ENCODE measurements around the gene SPINK7. TPM values are rescaled to one million over a fixed set of nuclear protein-coding genes. Genes with fewer than 3 reads are reported as not detected.
"Not testable (repeated sequence)": the region's sequence is repeated elsewhere in the genome, so short reads cannot be mapped to it uniquely, and the experiment has no call there.

The SPINK7 gene
- not detected in 2 replicates for total RNA-seq

DNA sequence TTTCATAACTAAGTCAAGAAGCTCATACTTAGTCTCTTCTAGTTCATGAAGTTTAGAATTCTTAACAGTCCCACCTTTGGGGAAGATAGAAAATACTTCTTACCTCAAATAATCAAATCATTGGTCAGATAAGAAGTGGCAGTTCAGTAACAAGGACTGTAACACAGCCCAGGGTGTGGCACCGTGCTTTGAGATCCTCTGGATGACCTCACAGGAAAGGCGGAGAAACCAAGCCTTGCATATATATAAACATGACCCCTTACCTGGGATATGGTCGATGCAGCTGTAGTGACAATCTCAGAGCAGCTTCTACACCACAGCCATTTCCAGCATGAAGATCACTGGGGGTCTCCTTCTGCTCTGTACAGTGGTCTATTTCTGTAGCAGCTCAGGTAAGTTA lies at the start of gene SPINK7:
TSS of gene SPINK7 (plus strand) at position 271 of the 400 bp plus-strand sequence. CDS start at position 332, 61 bp downstream.
- intact Hi-C loops (cut with micrococcal nuclease) = no loop called here
- no peak within 1 kb of the TSS for H3K27ac Mint-ChIP-seq
- no peak within 1 kb of the TSS for H3K4me3 Mint-ChIP-seq
- H3K36me3 Mint-ChIP-seq (ENCODE audit: low read depth) = no peaks in the 10 kb centered on the region
- no peak for DNase-seq
- no peaks in the 10 kb centered on the region for H3K27me3 Mint-ChIP-seq
- no peaks in the 10 kb centered on the region for H3K4me1 Mint-ChIP-seq
- peaks cover 6% of the 10 kb centered on the region for H3K9me3 Mint-ChIP-seq

DNA sequence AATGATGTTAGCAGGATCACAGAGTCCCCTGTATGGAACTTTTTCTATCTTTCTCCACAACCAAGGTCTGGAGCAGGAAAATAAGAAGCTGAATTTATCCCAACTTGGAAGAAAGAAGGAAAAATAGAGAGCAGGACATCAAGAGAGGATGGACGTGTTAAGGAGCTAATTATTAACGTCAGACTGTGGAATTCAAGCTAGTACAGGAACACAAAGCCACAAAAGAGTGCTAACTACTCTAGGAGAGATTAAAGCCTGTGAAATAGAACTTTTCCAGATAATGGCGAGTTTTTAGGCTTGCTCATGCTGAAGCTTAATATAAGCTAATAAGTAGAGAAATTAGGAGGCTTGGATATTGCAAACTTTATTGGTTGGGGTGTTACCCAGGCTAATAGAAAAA lies 44.3 kb upstream of the SPINK7 start:
- no peak overlapping the region for H3K27ac Mint-ChIP-seq
- H3K27me3 Mint-ChIP-seq = no peaks in the 10 kb centered on the region
- intact Hi-C loops (cut with micrococcal nuclease) = no loop called here
- no peaks in the 10 kb centered on the region for H3K9me3 Mint-ChIP-seq
- H3K4me1 Mint-ChIP-seq = no peaks in the 10 kb centered on the region
- no peak for DNase-seq
- no peaks in the 10 kb centered on the region for H3K36me3 Mint-ChIP-seq (ENCODE audit: low read depth)
- no peak overlapping the region for H3K4me3 Mint-ChIP-seq

DNA sequence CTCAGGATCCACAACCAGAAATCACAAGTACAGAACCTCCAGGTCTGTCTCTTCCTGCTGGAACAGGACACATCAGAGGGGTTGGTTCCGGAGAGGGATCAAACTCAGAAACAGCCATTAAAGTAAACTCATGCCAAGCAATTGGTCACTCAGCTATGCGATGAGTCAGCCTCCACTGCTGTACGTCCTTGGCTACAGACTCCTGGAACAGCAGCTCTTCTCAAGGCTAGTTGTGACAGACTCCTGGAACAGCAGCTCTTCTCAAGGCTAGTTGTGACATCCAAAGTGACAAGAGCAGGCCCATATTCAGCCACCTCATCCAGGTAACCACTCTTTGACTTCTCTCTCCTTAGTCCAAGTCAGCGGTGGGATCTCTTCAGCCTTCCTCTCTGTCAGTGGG lies 43.7 kb upstream of the SPINK7 start, which contains the start of gene SPINK13:
TSS of gene SPINK13 (plus strand) at position 229 of the 400 bp plus-strand sequence. CDS start 1,279 bp downstream, outside the sequence.
- DNase-seq = no peak
- Mint-ChIP-seq H3K9me3 (no peaks in the 10 kb centered on the region), H3K4me3 (no peak within 1 kb of the TSS), H3K4me1 (no peaks in the 10 kb centered on the region), H3K36me3 (ENCODE audit: low read depth) (no peaks in the 10 kb centered on the region), H3K27ac (no peak within 1 kb of the TSS), H3K27me3 (no peaks in the 10 kb centered on the region)
- intact Hi-C loops (cut with micrococcal nuclease) = no loop called here

DNA sequence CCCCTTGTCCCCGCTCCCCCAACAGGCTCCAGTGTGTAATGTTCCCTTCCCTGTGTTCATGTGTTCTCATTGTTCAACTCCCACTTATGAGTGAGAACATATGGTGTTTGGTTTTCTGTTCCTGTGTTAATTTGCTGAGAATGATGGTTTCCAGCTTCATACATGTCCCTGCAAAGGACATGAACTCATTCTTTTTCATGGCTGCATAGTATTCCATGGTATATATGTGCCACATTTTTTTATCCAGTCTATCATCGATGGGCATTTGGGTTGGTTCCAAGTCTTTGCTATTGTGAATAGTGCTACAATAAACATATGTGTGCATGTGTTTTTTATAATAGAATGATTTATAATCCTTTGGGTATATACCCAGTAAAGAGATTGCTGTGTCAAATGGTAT lies 37.1 kb upstream of the SPINK7 start:
- intact Hi-C loops (cut with micrococcal nuclease); H3K4me1 Mint-ChIP-seq; DNase-seq; H3K36me3 Mint-ChIP-seq (ENCODE audit: low read depth); H3K27me3 Mint-ChIP-seq; H3K4me3 Mint-ChIP-seq; H3K27ac Mint-ChIP-seq: not testable (repeated sequence)
- peaks cover 17% of the 10 kb centered on the region for H3K9me3 Mint-ChIP-seq

DNA sequence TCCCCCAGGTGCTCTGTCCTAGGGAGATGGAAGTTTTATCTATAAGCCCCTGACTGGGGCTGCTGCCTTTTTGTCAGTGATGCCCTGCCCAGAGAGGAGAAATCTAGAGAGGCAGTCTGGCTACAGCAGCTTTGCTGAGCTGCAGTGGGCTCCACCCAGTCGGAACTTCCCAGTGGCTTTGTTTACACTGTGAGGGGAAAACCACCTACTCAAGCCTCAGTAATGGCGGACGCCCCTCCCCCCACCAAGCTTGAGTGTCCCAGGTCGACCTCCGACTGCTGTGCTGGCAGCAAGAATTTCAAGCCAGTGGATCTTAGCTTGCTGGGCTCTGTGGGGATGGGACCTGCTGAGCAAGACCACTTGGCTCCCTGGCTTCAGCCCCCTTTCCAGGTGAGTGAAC lies 31.3 kb upstream of the SPINK7 start:
- H3K27ac Mint-ChIP-seq; H3K36me3 Mint-ChIP-seq (ENCODE audit: low read depth); DNase-seq; intact Hi-C loops (cut with micrococcal nuclease); H3K27me3 Mint-ChIP-seq; H3K4me1 Mint-ChIP-seq; H3K4me3 Mint-ChIP-seq: not testable (repeated sequence)
- peaks cover 14% of the 10 kb centered on the region for H3K9me3 Mint-ChIP-seq

DNA sequence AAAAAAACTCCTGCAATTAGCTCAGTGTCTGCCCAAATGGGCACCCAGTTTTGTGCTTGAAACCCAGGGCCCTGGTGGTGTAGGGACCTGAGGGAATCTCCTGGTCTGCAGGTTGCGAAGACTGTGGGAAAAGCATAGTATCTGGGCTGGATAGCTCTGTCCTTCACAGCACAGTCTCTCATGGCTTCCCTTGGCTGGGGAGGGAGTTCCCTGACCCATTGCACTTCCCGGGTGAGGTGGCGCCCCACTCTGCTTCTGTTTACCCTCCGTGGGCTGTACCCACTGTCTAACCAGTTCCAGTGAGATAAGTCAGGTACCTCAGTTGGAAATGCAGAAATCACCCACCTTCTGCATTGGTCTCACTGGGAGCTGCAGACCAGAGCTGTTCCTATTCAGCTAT lies 30.9 kb upstream of the SPINK7 start:
- H3K4me1 Mint-ChIP-seq; H3K27ac Mint-ChIP-seq; intact Hi-C loops (cut with micrococcal nuclease); H3K36me3 Mint-ChIP-seq (ENCODE audit: low read depth); H3K4me3 Mint-ChIP-seq; H3K27me3 Mint-ChIP-seq; DNase-seq: not testable (repeated sequence)
- peaks cover 14% of the 10 kb centered on the region for H3K9me3 Mint-ChIP-seq

DNA sequence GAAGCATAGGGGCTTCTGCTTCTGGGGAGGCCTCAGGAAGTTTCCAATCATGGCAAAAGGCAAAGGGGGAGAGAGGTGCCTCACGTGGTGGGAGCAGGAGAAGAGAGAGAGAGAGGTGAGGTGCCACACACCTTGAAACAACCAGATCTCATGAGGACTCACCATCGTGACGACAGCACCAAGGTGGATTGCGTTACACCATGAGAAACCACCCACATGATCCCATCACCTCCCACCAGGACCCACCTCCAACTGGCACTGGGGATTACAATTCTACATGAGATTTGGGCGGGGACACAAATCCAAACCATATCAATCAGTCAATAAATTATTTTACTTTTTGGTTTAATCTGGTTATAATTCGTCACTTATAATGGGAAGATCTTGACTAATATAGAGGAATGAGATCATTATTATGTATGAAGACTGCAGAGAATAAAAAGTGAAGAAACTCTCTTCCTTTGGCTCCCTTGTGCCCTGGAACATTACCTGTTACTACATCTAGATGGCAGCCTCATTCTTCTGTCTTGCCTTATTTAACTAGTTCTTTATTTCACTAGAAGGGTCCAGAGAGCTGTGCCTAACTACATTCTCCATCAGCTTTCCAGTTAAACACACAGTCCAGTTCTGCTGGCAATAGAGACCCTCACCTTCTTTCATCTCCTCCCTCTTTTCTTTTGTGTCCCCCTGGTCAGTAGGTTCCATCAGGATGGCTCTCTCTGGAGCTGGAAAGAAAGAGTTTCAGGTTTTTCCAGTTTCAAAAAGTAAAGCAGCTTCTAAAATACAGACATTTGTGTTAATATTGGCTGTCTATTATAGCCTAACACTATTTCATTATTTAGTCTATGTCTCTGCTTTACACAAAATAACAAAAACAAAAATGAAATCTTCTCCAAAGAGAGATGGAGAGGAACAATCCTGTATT lies 21.7 kb upstream of the SPINK7 start:
- DNase-seq = no peak
- H3K4me1 Mint-ChIP-seq = no peaks in the 10 kb centered on the region
- no peaks in the 10 kb centered on the region for H3K27me3 Mint-ChIP-seq
- H3K4me3 Mint-ChIP-seq = no peak overlapping the region
- no peak overlapping the region for H3K27ac Mint-ChIP-seq
- H3K36me3 Mint-ChIP-seq (ENCODE audit: low read depth) = no peaks in the 10 kb centered on the region
- no peaks in the 10 kb centered on the region for H3K9me3 Mint-ChIP-seq
- intact Hi-C loops (cut with micrococcal nuclease) = no loop called here

DNA sequence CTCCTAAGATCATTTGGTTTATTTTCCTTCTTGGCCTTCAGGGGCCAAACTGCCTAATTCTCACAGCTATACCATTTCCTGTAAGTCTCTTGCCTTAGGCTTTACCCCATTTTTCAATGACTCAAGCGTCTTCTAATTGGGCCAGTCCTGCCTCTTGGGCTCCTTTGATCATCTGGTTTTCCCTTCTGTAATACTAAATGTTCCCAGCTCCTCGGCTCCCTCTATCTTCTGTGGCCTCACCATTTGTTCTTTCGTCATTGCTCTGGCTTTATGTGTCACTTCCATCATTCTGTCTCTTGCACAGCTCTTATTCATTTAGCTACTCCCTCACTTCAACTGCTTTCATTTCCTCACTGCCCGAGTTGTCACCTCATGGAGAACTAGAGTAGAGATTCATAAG lies 14.5 kb upstream of the SPINK7 start:
- H3K9me3 Mint-ChIP-seq = no peaks in the 10 kb centered on the region
- H3K4me3 Mint-ChIP-seq = no peak overlapping the region
- H3K27me3 Mint-ChIP-seq = no peaks in the 10 kb centered on the region
- intact Hi-C loops (cut with micrococcal nuclease) = no loop called here
- H3K36me3 Mint-ChIP-seq (ENCODE audit: low read depth) = no peaks in the 10 kb centered on the region
- no peak overlapping the region for H3K27ac Mint-ChIP-seq
- DNase-seq = no peak
- no peaks in the 10 kb centered on the region for H3K4me1 Mint-ChIP-seq

DNA sequence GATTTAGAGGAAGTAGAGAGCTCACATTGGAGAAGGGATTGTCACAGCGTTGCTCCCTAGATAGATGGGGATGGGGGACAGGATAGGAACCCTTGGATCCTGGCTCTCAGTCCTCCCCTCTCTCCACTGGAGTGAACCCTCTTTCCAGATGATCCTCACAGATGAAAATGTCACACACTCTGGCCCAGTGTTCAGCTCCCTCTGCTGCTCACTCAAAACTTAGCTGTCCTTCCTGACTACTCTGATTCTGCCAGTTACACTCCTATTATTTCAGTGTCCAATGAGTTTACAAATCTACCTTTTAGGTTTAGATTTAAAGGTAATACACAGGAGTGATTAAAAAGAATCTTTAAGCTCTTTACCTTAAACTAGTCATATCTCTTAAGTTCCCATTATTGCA lies 5.8 kb upstream of the SPINK7 start:
- DNase-seq = no peak
- peaks cover 6% of the 10 kb centered on the region for H3K9me3 Mint-ChIP-seq
- H3K27ac Mint-ChIP-seq = no peak overlapping the region
- H3K4me1 Mint-ChIP-seq = no peaks in the 10 kb centered on the region
- H3K27me3 Mint-ChIP-seq = no peaks in the 10 kb centered on the region
- intact Hi-C loops (cut with micrococcal nuclease) = no loop called here
- H3K36me3 Mint-ChIP-seq (ENCODE audit: low read depth) = no peaks in the 10 kb centered on the region
- H3K4me3 Mint-ChIP-seq = no peak overlapping the region

DNA sequence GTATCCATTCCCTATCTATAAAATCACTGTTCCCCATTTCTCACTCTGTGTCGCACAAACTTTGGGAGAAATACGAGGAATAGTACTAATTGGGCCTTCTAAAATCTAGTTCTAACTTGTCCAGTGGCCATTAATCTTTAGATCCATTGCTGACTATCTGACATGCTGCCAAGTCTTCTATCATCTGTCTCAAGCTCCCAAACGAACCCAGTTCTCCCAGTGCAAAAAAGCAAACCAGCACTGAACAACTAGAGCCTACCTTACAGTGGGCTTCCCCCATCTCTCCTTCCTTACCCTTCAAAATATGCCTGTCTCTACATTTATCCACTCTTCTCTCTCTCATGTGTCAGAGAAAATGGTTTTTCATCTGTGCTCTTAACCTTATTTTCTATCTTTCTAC lies 3.2 kb upstream of the SPINK7 start:
- no peak overlapping the region for H3K27ac Mint-ChIP-seq
- peaks cover 6% of the 10 kb centered on the region for H3K9me3 Mint-ChIP-seq
- H3K36me3 Mint-ChIP-seq (ENCODE audit: low read depth) = no peaks in the 10 kb centered on the region
- intact Hi-C loops (cut with micrococcal nuclease) = no loop called here
- H3K27me3 Mint-ChIP-seq = no peaks in the 10 kb centered on the region
- no peaks in the 10 kb centered on the region for H3K4me1 Mint-ChIP-seq
- no peak for DNase-seq
- no peak overlapping the region for H3K4me3 Mint-ChIP-seq

DNA sequence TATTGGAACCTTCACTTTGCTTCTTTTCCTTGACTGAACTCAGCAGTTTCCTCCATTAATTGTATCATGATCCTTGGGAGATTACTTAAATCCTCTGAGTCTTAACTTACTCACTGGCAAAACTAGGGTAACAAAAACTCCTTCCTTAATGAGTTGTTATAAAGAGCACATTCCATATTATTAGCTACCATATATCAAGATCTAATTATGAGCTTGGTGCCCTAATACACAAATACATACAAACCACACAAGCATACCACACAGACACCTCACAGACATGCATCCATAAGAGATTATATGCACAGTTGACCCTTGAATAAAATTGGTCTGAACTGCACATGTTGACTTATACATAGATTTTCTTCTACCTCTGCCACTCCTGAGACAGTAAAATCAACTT lies 2.5 kb upstream of the SPINK7 start:
- Mint-ChIP-seq H3K4me1 (no peaks in the 10 kb centered on the region), H3K27ac (no peak overlapping the region), H3K36me3 (ENCODE audit: low read depth) (no peaks in the 10 kb centered on the region), H3K4me3 (no peak overlapping the region), H3K27me3 (no peaks in the 10 kb centered on the region), H3K9me3 (peaks cover 6% of the 10 kb centered on the region)
- intact Hi-C loops (cut with micrococcal nuclease) = no loop called here
- DNase-seq = no peak

DNA sequence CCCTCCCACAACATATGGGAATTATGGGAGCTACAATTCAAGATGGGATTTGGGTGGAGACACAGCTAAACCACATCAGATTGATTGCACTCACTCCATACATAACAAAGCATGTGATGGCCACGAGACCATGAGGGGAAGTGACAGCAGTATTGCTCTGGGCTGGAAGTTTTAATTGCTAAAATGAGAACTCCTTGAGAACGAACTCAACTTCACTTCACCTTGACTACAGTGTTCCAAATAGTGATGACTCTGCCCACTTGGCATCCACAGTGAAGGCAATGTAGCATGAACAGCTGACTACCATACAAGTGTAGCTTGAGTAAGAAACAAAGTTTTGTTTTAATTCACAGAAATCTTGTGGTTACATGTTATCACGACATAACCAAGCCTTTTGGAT lies 739 bp upstream of the SPINK7 start:
- Mint-ChIP-seq H3K9me3 (peaks cover 6% of the 10 kb centered on the region), H3K27me3 (no peaks in the 10 kb centered on the region)
- intact Hi-C loops (cut with micrococcal nuclease) = no loop called here

DNA sequence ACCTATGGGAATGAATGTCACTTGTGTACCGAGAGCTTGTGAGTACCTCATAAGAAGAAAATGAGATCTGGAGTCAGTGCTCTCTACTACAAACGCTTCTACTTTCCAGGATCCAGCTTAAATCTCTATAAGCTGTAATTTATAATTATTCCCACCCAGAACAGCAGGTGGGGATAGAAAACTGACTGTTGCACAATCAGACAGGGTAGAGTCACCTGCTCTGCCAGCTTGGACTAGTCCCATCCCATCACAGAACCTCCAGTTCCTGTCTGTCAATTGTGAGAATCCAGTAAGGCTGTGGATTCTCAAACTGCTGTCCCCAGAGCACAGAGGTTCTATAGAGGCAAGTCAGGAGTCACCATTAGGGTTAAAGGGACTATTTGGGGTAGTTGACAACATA lies 2.0 kb downstream of the SPINK7 start:
- no peak for DNase-seq
- Mint-ChIP-seq H3K4me1 (no peaks in the 10 kb centered on the region), H3K27ac (no peak overlapping the region), H3K9me3 (peaks cover 4% of the 10 kb centered on the region), H3K36me3 (ENCODE audit: low read depth) (no peaks in the 10 kb centered on the region), H3K27me3 (no peaks in the 10 kb centered on the region), H3K4me3 (no peak overlapping the region)
- intact Hi-C loops (cut with micrococcal nuclease) = no loop called here

More for the DNA sequence above, 739 bp upstream of the SPINK7 start:
- Mint-ChIP-seq H3K4me3 (no peak overlapping the region), H3K27ac (no peak overlapping the region), H3K4me1 (no peaks in the 10 kb centered on the region), H3K36me3 (ENCODE audit: low read depth) (no peaks in the 10 kb centered on the region)
- no peak for DNase-seq

DNA sequence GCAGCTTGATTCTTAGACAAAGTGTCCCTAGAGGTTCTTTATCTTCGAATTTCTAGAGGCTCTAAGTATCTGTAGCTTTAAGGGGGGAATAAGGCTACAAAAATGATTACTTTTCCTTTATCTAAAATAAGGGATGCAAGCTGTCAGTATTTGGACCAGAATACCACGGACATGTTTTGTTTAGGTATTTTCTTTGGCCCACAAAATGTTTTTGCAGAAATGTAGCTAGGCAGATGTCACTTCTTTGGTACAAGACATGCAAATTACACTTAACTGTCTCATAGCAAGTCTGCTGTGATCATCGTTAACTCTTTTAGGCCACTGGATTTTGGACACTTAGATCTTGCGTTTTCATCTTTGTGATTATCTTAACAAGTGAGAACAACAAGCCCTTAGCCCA lies 2.5 kb downstream of the SPINK7 start:
- Mint-ChIP-seq H3K27ac (no peak overlapping the region), H3K4me3 (no peak overlapping the region), H3K36me3 (ENCODE audit: low read depth) (no peaks in the 10 kb centered on the region), H3K9me3 (no peaks in the 10 kb centered on the region), H3K27me3 (no peaks in the 10 kb centered on the region), H3K4me1 (no peaks in the 10 kb centered on the region)
- no peak for DNase-seq
- intact Hi-C loops (cut with micrococcal nuclease) = no loop called here

Data from activated CD4-positive, alpha-beta T cell treated with anti-CD3 and anti-CD28 coated beads, Interleukin-2, amount 10 ng/mL, durations not matched to agents 24 days and 14 days (primary cell).